ENCODE results near the gene VENTX.

VENTX gene, protein sequence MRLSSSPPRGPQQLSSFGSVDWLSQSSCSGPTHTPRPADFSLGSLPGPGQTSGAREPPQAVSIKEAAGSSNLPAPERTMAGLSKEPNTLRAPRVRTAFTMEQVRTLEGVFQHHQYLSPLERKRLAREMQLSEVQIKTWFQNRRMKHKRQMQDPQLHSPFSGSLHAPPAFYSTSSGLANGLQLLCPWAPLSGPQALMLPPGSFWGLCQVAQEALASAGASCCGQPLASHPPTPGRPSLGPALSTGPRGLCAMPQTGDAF

DNA sequence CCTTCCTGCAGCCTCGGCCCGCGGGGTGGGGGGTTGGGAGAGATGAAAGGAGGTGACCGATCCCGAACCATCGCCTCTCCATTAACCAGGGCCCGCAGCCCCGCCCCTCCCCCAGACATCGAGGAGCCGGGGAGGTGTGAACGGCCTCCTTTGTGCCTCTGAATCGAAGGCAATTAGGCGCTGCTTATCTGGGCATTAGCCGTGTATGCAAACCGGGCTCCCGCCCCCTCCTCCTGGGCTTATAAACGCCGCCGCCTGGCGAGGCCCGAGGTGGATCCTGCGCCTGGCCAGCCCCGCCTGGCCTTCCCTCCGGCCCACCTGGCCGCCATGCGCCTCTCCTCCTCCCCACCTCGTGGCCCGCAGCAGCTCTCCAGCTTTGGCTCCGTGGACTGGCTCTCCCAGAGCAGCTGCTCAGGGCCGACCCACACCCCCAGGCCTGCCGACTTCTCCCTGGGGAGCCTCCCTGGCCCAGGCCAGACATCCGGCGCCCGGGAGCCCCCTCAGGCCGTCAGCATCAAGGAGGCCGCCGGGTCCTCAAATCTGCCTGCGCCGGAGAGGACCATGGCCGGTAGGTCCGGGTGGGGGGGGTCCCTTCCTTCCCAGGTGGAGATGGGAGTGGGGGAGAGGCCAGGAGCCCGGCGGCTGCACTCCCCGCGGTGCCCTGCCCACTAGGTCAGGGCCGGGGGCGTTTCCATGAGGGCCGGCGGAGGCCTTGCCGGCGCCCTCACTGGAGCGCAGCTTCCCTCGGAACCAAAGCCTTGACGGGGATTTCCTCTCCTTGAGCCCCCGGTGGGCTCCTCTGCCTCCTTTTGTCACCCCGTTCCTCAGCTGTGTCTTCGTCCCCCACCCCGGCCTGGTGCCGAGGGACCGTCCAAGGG lies at the start of gene VENTX:
Gene VENTX, plus strand, starts transcription at position 268 of the 878 bp plus-strand sequence. Its CDS starts 60 bp downstream, at position 328.
- H3K4me3 ChIP-seq (ENCODE audit: low read length), result no peak within 1 kb of the TSS
- no peak for DNase-seq (ENCODE audit: low read depth)
- no peak for TF ChIP-seq CTCF (IDR thresholded peaks at IDR 0.05; ENCODE audit: insufficient read depth, low read depth, low read length, missing control alignments)

DNA sequence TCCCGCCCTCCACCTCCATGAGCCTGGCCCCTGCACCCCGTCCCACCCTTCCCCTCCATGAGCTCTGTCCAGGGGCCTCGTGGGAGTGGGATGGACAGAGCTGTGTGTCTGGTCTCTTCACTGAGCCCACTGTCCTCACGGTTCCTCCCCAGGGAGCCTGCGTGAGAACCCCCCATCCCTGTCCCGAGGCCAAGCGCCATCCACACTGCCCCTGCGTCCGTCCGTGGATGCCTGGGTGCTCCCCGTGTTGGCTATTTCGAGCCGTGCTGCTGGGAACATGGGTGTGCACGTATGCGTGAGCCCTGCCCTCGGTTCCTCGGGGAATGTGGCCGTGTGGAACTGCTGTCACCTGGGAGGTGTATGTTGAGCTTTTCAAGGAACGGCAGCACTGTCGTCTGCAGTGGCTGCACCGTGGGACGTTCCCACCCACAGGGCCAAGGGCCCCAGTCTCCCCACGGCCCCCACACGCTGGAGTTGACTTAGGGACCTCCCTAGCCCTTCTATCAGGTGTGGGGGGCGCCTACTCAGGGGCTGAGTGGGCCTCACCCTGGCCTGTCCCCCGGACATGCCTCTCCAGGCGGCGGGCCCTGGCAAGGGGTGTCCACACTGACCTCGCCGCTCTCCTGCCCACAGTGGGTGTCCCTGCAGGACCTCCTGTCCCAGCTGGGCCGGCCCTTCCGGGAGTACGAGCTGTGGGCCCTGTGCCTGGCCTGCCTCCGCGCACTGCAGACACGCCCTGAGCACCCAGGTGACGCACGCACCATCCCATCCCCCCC lies 49.6 kb upstream of the VENTX start:
- no peak overlapping the region for H3K4me3 ChIP-seq (ENCODE audit: low read length)
- no peak for TF ChIP-seq CTCF (IDR thresholded peaks at IDR 0.05; ENCODE audit: insufficient read depth, low read depth, low read length, missing control alignments)
- DNase-seq (ENCODE audit: low read depth), result no peak

DNA sequence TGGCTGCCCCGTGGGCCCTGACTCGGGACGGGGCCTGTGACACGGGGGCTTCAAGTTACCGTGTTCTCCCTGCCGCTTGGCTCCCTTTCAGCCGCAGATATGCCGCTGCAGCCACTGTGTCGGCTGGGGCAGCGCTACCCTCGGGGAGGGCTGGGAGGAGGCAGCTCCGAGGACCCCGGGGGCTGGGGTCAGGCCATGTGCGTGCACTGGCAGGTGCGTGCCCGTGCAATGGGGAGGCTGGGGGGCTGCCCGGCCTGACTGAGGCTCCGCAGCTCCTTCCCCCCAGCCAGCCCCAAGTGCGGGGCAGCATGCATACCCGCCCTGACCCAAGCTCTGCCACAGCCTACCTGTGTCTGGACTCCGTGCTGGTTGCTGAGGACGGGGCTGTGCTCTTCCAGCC lies 48.4 kb upstream of the VENTX start:
- no peak for TF ChIP-seq CTCF (IDR thresholded peaks at IDR 0.05; ENCODE audit: insufficient read depth, low read depth, low read length, missing control alignments)
- no peak overlapping the region for H3K4me3 ChIP-seq (ENCODE audit: low read length)
- DNase-seq (ENCODE audit: low read depth), result no peak

DNA sequence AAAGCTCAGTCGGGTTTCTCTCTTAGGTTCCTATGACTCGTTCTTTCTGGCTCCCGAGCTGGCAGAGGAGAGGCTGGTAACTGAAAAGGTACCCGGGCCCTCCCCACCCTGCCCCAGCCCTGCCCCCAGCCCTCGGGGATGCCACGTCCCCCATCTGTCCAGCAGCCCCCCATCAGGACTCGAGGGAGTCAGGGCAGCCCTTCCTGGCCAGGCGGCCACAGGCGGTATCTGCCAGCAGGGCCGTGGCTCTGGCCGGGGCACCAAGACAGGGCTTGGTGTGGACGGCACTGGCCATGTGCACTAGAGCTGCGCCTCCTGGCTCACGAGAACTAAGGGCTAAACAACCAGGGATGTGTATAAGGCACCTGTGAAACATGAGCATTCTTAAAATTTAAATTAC lies 47.9 kb upstream of the VENTX start:
- no peak overlapping the region for H3K4me3 ChIP-seq (ENCODE audit: low read length)
- DNase-seq (ENCODE audit: low read depth), result no peak
- TF ChIP-seq CTCF (IDR thresholded peaks at IDR 0.05; ENCODE audit: insufficient read depth, low read depth, low read length, missing control alignments), result no peak

DNA sequence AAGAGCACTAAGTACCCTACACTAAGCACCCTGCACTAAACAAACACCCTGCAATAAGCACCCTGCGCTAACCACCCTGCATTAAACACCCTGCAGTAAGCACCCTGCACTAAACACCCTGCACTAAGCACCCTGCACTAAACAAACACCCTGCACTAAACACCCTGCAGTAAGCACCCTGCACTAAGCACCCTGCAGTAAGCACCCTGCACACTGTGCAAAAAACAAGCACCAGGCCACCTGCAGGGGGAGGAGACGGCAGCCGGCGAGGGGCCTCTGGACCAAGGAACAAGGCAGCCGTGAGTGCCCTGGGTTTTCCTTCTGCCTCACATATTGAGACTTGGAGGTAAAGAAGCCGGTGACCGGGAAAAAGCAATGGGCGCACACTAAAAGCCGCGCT lies 47.4 kb upstream of the VENTX start:
- H3K4me3 ChIP-seq (ENCODE audit: low read length), result no peak overlapping the region
- no peak for TF ChIP-seq CTCF (IDR thresholded peaks at IDR 0.05; ENCODE audit: insufficient read depth, low read depth, low read length, missing control alignments)
- no peak for DNase-seq (ENCODE audit: low read depth)

GRCh38 chr10:133191651-133192050 lies 46.0 kb upstream of the VENTX start:
- no peak for TF ChIP-seq CTCF (IDR thresholded peaks at IDR 0.05; ENCODE audit: insufficient read depth, low read depth, low read length, missing control alignments)
- H3K4me3 ChIP-seq (ENCODE audit: low read length), result no peak overlapping the region
- no peak for DNase-seq (ENCODE audit: low read depth)

Data from epithelial cell of esophagus (primary cell).